Renal cortex interstitium (tissue), 11 donors: Measurements from ENCODE around the gene PTPRQ. TPM values are rescaled to one million over a fixed set of nuclear protein-coding genes. Genes with fewer than 3 reads are reported as not detected.

ENCODE experiments used
- DNase-seq, 11 donors: peaks; one replicate each; pipeline ENCODE4 v3.0.0-alpha.2; 2013; ENCODE audit warnings: low read depth in 9 of 11, low spot score in 4 of 11; ENCODE audit errors: extremely low read depth in 1 of 11
- polyA plus RNA-seq, 3 donors: library from polyadenylated mRNA; unstranded; fragments of 120-200 nt; gene quantifications; one replicate each; pipeline ENCODE4 v1.2.1, GENCODE V29; 2013; ENCODE audit not compliant: insufficient read length in 3 of 3

PTPRQ gene
- polyA plus RNA-seq, 3 donors: 18.8 to 28.0 (median 21.3) TPM

DNA sequence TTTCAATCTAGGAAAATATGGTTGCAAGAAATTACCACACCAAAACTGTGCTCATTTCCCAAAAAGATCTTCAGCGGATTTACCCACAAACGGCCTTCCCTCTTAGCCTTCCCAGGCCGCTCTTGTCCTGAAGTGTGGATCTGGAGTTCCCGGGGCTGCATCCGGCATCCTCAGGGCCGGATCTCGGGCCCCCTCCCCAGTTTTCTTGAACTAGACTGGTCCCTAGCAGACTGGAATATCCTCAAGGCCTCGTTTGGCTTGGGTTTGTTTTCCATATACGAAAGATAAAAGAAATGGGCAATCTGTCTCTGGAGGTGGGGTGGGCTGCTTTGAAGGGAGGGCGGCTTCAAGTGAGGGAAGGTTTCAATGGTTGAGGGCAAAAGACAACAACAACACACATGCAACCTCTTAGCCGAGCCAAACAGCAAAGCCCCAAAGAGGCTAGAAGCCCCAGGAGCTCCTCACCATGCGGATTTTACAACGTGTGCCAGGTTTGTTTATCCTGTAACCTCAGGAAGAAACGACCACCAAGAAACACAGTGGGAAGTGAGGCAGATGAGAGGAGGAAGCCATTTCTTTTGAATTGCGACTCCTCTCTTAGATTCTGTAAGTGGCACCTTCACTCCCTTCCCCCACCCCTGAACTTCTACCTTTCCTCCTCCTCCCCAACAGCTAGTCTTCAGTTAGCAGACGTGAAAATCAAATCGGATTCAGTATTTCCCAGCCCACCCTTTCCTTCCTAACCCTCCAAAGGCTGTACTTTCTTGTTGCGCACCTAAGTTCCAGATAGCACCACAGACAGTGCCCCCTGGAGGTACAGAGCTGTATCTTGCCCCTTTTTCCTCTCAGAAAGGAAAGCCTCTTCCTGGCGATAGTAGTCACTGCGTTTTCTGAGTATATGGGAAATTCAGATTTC lies 266.0 kb downstream of the PTPRQ start:
- DNase-seq: no peak

DNA sequence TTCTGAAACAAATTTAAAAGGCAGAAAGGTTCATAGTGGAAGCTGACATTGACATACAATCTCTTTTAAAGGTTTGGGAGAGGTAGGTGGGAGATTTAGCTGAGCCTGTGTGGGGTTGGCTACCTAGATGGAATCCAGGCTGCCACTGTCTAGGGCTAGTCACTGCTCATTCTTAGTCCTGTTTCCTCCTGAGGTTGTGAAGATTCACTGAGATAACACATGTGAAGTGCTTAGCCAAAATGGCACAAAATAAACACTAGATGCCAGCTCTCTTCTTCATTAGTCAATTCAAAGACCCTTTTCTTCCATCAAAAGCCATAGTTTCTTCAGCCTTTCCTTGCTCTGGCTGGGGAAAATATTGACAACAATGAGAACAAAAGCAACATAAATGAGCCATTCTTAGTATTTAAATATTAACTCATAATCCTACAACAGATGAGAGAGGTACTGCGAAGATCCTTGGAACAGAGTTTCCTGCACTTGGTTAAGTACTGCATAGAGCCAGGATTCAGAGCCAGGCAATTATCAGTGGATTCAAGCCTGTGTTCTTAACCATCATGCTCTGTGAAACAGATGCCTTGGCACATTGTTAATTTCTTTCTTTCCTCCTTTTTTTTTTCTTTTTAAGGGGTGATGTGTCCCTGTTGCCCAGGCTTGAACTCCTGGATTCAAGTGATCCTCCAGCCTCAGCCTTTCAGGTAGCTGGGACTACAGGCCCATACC lies 266.9 kb downstream of the PTPRQ start:
- no peak for DNase-seq

DNA sequence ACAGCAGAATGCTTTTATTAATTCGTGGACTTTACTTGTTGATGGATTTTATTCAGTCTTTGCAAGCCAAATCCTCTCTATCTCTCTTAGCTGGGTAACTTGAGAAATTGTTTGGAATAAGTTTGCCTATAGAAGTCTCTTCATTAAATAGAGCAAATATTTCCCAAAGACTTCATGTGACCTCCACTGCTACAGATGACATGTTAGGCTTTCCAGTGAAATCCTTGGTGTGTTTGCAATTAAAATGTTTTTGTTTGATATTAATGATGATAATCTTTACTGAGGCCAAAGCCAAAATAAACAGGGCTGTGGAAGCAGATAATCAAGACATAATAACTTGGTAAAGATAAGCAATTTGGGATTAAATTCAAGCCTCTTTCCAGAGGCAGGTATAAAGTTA lies 267.8 kb downstream of the PTPRQ start:
- DNase-seq: no peak

DNA sequence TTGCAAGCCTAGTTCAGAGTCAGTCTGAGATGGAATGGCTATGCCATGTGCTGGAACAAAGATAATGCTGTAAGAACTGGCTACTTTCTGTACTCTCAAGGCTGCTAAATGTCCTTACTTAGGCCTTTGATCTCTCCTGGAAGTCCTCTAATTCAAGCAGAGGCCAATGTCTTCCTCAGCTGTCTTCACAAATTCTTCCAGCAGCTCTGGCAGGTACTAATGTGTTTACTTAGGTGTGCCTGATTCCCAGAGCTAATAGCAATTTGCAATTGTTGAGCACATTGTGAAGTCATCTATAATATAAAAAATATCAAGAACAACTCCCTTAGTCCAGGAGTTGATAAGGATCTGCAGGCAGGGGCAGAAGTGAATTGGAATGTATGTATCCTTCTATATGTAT lies 268.8 kb downstream of the PTPRQ start:
- no peak for DNase-seq

DNA sequence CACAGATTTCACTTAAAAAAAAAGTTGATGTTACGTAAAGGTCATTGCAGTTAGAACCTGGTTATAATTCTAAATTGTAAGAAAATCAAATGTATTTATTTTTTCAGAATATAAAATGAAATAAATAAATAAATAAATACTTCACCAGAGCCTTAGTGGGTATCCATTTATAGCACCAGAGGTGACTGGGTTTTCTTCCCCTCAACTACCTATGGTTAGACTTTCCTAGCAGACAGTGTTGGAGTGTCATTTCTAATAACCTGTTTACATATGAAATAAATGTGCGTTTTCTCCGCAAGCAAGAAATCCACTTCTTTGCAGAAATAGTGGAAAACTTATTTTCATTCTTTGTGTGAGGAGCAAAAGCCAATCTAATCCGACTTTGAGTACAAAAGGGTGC lies 269.4 kb downstream of the PTPRQ start:
- DNase-seq: no peak

DNA sequence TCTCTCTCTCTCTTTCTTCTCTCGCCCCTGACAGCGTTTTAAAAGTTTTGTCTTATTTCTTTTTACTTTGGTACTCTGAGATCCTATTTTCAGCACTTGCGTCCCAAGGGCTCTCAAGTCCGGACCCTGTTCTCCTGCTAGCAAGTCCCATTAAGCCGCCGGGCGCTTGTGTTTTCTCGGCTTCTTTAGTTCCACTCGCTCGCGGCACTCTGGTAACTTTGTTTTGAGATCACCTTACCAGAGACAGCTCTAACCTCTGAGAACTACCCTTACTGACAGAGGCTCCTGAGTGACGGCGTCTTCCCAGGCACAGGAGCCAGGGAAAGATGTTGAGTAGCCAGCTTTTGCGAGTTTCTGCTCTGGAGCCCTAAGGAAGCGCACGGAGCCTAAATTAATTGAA lies 270.0 kb downstream of the PTPRQ start:
- no peak for DNase-seq

DNA sequence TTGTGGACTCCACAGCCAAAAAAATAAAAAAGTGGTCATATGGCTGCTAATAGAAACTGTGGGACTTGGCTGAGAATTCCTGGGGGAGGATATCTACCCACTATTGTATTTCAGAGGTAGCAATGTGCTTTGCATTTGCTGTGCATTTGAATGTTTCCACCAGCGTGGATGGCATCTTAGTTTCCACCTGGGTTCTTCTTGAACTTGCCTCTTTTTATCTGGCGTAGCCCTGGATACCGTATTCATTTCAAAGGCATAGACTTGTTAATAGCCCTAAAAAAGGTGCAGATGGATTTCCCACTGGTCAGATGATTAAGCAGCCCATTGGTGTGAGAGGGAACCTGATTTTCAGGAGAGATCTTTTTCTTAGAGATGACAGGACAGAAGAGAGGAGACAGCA lies 270.8 kb downstream of the PTPRQ start:
- DNase-seq: no peak

DNA sequence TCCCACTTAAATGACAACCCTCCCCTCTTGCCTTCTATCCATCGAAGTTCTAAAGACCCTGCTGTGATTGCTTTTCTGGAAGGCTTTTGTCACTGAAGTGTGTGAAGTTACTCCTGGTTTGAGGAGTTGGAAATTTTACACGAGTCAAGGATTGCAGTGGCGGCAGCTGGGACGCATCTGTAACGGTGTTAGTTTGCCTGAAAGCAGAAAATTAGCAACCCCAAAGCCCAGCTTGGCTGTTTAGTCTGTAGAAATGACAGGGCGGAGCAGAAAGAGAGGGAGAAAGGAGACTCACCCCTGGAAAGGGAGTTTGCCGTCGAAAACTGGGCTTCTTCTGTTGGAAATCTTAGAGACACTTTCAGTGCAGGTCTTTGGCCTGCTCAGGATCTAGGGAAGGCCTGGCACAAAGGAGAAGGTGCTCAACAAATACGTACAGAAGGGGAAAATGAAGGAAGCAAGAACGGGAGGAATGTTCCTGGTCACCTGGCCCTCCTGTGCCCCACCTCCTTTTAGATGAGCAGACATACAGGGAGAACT lies 271.7 kb downstream of the PTPRQ start:
- no peak for DNase-seq

DNA sequence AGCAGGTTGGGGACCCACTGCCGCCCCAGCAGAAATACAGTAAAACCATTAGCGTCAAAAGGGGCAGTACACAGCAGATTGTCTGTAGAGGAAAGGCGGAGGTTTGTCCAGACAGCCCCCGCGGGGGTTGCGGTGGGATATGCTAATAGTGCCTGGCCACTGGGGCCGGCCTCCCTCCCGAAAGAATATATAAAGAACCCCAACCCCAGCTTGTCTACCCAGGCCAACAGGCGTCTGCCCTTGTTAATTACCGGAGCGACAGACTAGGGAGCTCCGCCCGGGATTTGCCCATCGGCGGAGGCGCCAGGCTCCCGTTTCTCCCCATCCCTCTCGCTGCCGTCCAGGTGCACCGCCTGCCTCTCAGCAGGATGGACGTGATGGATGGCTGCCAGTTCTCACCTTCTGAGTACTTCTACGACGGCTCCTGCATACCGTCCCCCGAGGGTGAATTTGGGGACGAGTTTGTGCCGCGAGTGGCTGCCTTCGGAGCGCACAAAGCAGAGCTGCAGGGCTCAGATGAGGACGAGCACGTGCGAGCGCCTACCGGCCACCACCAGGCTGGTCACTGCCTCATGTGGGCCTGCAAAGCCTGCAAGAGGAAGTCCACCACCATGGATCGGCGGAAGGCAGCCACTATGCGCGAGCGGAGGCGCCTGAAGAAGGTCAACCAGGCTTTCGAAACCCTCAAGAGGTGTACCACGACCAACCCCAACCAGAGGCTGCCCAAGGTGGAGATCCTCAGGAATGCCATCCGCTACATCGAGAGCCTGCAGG lies 272.8 kb downstream of the PTPRQ start, which contains the start of gene MYF5:
Gene MYF5 (plus strand): TSS at position 217 of the 774 bp plus-strand sequence. CDS start 152 bp downstream, at position 369.
- no peak for DNase-seq

DNA sequence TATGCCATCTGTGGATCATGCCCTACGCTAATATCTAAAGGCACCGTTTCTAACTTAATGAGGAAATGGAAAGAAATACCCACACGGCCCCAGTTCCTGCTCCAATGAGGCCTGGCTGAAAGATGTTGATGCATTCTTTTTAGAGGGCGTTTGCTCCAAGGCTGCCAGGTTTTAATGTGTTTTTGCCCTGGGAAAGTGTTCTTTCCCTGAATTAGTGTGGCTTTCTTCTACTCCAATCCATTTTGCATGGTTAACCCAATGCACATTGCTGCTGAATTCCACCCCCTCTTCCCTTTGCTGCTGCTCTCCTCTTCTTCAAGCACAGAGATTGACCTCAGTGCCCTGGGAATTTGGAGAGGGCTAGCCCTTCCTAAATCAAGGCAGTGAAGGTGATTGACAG lies 273.8 kb downstream of the PTPRQ start:
- no peak for DNase-seq

DNA sequence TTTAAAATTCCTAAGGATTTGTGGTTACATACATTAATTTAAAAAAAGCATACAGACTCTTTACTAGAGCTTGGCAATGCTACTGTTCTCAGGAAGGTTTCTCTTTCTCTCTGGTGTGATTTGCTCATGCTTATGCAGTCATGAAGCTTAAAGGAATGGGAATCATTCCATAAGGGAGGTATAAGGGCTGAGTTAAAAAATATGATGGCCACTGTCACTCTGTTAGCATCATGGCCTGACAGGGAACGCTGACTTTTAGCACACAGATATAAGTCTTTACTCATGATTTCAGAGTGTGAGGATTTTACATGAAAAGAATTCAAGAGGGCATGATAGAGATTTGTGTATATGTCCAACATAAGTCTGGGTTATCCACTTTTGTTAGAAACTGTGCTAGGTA lies 276.5 kb downstream of the PTPRQ start:
- no peak for DNase-seq

DNA sequence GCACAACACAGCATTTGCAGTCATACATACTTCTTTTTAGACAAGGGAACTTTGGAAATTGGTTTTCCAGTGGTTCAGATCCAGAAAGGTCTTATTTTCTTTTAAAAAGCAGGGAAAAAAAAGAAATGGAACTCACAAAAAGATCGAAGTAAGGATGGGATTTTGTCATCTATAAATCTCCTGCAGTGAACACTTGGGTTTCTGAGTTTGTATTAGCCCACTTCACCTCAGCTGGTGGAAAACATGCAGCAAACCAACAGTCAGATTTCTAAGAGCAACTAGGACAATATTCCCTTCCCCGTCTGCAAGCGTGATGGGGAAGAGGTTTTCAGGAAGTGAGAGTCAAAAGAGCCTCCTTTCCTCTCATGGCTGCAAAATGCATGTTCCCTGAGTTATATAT lies 277.3 kb downstream of the PTPRQ start:
- no peak for DNase-seq
